NCI-H2196 (cell line): ENCODE data around the gene RHOF.

Experiments used
- DNase-seq: peaks from one replicate; lab custom pipeline; 2025; ENCODE audit not compliant: unreplicated experiment; lab: John Stamatoyannopoulos, UW

RHOF gene

GRCh38 chr12:121805171-121806008 lies 11.9 kb upstream of the RHOF start:
- DNase-seq = no peak

GRCh38 chr12:121804417-121805111 lies 11.1 kb upstream of the RHOF start:
- DNase-seq = no peak

GRCh38 chr12:121803861-121804416 lies 10.5 kb upstream of the RHOF start, which contains the start of gene SETD1B:
Gene SETD1B (plus strand): TSS chr12:121804009. CDS start chr12:121804738, 729 bp downstream.
- no peak for DNase-seq

- DNase-seq = peak; percentile 88
Measured at GRCh38 chr12:121802843-121803698, 9.6 kb upstream of the RHOF start.

- no peak for DNase-seq
Measured at GRCh38 chr12:121802485-121802842, 9.0 kb upstream of the RHOF start.

GRCh38 chr12:121801595-121802484 lies 8.4 kb upstream of the RHOF start:
- DNase-seq = peak; percentile 44

- DNase-seq = peak; percentile 51
Measured at GRCh38 chr12:121800694-121801594, 7.5 kb upstream of the RHOF start.

- peak; percentile 79 for DNase-seq
Measured at GRCh38 chr12:121799842-121800693, 6.6 kb upstream of the RHOF start.

- peak; percentile 75 for DNase-seq
Measured at GRCh38 chr12:121799156-121799841, 5.8 kb upstream of the RHOF start.

- DNase-seq = no peak
Measured at GRCh38 chr12:121798787-121799155, 5.3 kb upstream of the RHOF start.

GRCh38 chr12:121797937-121798786 lies 4.7 kb upstream of the RHOF start:
- peak; percentile 92 for DNase-seq

- DNase-seq = peak; percentile 96
Measured at GRCh38 chr12:121796855-121797751, 3.6 kb upstream of the RHOF start.

- peak; percentile 79 for DNase-seq
Measured at GRCh38 chr12:121795034-121795968, 1.8 kb upstream of the RHOF start.

- no peak for DNase-seq
Measured at GRCh38 chr12:121794534-121795033, 1.1 kb upstream of the RHOF start.
